ENCODE results near the gene USP11. TPM values are rescaled to one million over a fixed set of nuclear protein-coding genes. Genes with fewer than 3 reads are reported as not detected.

USP11 gene
- total and polyA plus RNA-seq, 12 donors: 20.0 to 73.0 (median 51.9) TPM

DNA sequence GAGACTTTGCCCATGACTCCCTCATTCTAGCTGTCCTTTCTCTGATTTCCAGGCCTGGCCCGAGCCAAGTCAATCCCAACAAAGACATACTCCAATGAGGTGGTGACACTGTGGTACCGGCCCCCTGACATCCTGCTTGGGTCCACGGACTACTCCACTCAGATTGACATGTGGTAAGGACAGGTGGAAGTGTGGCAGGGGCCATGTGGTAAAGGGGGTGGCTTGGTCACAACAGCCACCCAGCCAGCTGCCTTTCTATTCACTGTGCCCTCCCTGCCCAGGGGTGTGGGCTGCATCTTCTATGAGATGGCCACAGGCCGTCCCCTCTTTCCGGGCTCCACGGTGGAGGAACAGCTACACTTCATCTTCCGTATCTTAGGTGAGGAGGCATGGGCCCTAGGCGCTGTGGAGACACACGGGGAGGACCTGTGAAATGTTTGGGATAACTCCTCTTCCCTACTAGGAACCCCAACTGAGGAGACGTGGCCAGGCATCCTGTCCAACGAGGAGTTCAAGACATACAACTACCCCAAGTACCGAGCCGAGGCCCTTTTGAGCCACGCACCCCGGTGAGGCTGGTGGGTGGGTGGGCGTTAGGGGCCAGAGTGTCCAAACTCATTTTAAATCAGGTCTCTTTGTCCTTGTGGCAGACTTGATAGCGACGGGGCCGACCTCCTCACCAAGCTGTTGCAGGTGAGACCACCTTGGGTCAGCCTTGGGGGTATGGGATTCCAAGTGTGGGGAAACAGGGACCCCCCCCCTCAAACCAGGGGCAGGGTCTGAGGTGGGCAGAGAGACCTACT lies 6.1 kb upstream of the USP11 start:
- Histone ChIP-seq H3K36me3 (peaks cover 0 to 72% (median 9%) of the 10 kb centered on the region in 9 donors), H3K27ac (no peak overlapping the region), H3K4me3 (no peak overlapping the region), H3K27me3 (peaks cover 0 to 23% (median 0%) of the 10 kb centered on the region in 7 donors), H3K4me1 (peaks cover 0 to 2% (median 0%) of the 10 kb centered on the region in 9 donors), H3K9me3 (no peaks in the 10 kb centered on the region)
- no peak for DNase-seq
- intact Hi-C loops (cut with DNase I): no loop called here
- WGBS, 2 donors: 87 to 92% methylated on average over 16 to 19 of the region's 19 CpGs
- TF ChIP-seq, protein P1, sequence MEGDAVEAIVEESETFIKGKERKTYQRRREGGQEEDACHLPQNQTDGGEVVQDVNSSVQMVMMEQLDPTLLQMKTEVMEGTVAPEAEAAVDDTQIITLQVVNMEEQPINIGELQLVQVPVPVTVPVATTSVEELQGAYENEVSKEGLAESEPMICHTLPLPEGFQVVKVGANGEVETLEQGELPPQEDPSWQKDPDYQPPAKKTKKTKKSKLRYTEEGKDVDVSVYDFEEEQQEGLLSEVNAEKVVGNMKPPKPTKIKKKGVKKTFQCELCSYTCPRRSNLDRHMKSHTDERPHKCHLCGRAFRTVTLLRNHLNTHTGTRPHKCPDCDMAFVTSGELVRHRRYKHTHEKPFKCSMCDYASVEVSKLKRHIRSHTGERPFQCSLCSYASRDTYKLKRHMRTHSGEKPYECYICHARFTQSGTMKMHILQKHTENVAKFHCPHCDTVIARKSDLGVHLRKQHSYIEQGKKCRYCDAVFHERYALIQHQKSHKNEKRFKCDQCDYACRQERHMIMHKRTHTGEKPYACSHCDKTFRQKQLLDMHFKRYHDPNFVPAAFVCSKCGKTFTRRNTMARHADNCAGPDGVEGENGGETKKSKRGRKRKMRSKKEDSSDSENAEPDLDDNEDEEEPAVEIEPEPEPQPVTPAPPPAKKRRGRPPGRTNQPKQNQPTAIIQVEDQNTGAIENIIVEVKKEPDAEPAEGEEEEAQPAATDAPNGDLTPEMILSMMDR (IDR thresholded peaks at IDR 0.05): no peak
- ATAC-seq: no peak

DNA sequence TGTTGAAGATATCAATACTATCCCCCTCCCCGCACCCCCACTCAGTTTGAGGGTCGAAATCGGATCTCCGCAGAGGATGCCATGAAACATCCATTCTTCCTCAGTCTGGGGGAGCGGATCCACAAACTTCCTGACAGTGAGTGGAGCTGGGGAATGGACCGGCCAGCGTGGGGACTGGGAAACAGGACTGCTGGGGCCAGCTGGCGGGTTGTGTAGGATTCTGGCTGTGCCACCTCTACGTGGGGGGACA lies 5.5 kb upstream of the USP11 start:
- peaks cover 0 to 23% (median 0%) of the 10 kb centered on the region in 7 donors for H3K27me3 ChIP-seq
- WGBS, 2 donors: 85 to 89% methylated on average over 9 of the region's 9 CpGs
- intact Hi-C loops (cut with DNase I): no loop called here
- H3K4me1 ChIP-seq: peaks cover 0 to 2% (median 0%) of the 10 kb centered on the region in 9 donors
- no peak overlapping the region for H3K27ac ChIP-seq
- no peak for ATAC-seq
- no peaks in the 10 kb centered on the region for H3K9me3 ChIP-seq
- H3K36me3 ChIP-seq: peaks cover 0 to 72% (median 9%) of the 10 kb centered on the region in 9 donors
- DNase-seq: no peak
- TF ChIP-seq, protein P1 (IDR thresholded peaks at IDR 0.05): no peak
- H3K4me3 ChIP-seq: no peak overlapping the region

DNA sequence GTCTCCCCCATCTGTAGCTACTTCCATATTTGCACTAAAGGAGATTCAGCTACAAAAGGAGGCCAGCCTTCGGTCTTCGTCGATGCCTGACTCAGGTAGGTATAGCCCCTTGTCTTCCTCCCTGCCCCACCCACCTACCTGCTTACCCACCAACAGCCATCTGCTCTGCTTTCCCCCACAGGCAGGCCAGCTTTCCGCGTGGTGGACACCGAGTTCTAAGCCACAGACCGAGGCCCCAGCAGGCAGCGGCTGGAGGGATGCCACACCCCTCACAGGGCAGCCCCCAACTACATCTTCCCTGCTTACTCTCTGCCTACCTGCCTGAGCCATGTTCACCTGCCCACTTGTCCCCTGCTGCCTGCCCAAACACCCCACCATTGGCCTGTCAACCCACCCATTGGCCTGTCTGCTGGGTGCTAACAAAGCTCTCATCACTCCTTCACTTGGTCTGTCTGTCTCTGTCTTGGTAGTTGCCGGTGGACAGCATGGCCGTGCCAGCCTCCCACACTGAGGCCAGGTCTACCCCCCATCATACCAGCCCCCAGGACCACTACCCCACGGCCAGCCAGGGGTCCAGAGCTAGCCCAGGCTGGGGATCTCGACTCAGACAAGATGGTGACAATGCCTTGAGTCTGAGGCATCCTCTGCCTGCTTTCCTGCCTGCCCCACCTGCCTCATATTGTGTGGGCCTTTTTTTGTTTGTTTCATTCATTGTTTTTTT lies 4.1 kb upstream of the USP11 start:
- intact Hi-C loops (cut with DNase I): no loop called here
- peaks cover 0 to 6% (median 0%) of the 10 kb centered on the region in 9 donors for H3K4me1 ChIP-seq
- TF ChIP-seq, protein P1 (IDR thresholded peaks at IDR 0.05): no peak
- ATAC-seq (no peak), DNase-seq (no peak)
- no peak overlapping the region for H3K27ac ChIP-seq
- peaks cover 0 to 63% (median 9%) of the 10 kb centered on the region in 9 donors for H3K36me3 ChIP-seq
- H3K27me3 ChIP-seq: peaks cover 0 to 34% (median 0%) of the 10 kb centered on the region in 7 donors
- WGBS, 2 donors: 91 to 95% methylated on average over 12 of the region's 12 CpGs
- no peak overlapping the region for H3K4me3 ChIP-seq
- H3K9me3 ChIP-seq: no peaks in the 10 kb centered on the region

DNA sequence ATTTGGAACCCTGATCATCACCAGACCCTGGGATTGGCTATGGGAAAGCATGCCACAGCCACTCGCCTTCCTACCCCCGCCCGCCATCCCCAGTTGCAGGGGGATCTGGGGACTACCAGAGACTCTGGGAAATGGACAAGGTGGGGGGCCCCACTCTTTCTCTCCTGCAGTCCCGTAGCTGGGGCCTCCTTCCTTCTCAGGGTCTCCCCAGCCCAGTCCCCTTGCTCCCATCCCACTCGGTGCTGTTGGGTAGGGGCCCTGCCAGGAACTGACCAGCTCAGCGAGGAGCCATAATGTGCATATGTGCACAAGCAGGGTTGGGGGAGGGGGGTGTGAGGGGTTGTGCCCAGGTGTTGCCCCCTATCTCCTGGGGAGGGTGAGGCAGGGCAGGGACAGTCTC lies 3.4 kb upstream of the USP11 start:
- ATAC-seq (no peak), DNase-seq (no peak)
- WGBS, 2 donors: 92 to 98% methylated on average over 6 of the region's 6 CpGs
- intact Hi-C loops (cut with DNase I): no loop called here
- TF ChIP-seq, protein P1 (IDR thresholded peaks at IDR 0.05): no peak
- peaks cover 0 to 8% (median 0%) of the 10 kb centered on the region in 9 donors for H3K4me1 ChIP-seq
- H3K4me3 ChIP-seq: no peak overlapping the region
- H3K9me3 ChIP-seq: no peaks in the 10 kb centered on the region
- no peak overlapping the region for H3K27ac ChIP-seq
- H3K27me3 ChIP-seq: peaks cover 0 to 40% (median 0%) of the 10 kb centered on the region in 7 donors
- peaks cover 0 to 56% (median 9%) of the 10 kb centered on the region in 9 donors for H3K36me3 ChIP-seq

All from heart right ventricle (tissue), 16 donors.